GM03348 (cell line): ENCODE data around the gene NTRK2.

Experiments used
- DNase-seq: peaks from one replicate; pipeline ENCODE4 v3.0.0; 2012; ENCODE audit warnings: low spot score

NTRK2 gene

DNA sequence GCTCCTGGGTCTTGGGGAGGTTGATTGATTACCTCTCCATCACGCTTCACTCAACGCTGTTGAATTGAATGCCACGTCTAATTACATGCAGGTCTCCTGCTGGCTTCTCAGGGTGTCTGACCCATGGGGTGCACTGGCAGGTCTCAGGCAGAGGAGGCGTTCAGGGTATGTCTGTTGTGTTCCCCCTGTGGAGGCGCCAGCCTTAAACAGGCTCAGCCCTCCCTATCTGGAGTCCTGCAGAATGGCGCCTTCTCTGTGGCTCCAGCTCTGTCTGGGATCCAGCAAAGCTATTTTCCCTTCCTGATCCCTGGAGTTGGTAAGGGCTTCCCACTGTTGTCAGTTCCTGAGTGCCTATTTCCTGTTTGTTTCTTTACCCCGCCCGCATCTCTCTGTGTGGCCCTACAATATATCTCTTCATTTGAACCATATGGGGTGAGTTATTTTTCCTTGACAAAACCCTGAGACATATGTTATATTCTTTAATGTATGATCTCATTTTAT is 150.0 kb downstream of the NTRK2 start:
- DNase-seq, result no peak

DNA sequence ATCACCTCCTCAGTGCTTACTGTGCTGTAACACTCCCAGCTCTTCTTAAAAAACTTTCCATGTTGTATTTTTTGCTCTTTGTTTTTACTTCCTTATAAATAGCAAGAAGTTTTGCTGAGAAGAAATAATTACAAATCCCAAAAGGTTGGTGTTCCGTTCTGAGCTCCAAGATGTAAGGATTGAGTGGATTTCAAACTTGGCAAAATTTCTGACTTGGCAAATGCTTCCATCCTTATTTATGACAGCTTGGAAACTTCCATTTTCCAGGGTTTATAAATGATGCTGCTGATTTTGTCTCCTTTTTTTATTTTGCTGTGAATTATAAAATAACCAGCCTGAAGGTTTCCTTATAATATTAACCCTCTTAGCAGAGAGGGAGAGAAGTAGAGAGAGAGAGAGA is 151.9 kb downstream of the NTRK2 start:
- DNase-seq, result no peak

DNA sequence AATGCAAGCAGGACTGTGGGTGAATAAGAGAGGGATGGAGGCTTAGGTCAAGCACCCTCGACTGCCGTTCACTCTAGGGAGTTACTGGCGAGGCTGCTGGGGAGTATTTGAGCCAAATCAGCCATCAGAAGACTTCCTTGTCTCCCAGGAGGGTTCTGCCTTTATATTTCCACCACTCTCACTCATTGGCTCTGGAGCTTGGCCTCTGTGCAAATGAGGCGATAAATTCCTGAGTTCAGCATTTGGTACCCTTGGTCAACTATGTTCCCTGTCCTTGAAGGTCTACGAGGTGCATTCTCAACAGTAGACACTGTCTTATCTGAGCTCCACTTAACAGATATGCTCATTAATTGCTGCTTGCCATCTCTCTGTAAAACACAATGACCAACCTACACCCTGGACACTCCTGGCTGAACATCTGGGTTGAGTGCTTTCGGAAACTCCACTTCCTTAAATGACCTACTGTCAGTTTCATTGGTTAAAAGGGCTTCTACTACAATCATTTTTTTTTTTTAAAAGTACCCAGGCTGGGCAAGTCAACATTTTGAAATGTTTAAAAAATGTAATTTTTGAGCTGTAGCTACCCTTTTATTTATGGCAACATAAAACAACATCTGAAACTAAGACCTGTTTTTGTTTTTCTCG is 153.2 kb downstream of the NTRK2 start:
- no peak for DNase-seq

DNA sequence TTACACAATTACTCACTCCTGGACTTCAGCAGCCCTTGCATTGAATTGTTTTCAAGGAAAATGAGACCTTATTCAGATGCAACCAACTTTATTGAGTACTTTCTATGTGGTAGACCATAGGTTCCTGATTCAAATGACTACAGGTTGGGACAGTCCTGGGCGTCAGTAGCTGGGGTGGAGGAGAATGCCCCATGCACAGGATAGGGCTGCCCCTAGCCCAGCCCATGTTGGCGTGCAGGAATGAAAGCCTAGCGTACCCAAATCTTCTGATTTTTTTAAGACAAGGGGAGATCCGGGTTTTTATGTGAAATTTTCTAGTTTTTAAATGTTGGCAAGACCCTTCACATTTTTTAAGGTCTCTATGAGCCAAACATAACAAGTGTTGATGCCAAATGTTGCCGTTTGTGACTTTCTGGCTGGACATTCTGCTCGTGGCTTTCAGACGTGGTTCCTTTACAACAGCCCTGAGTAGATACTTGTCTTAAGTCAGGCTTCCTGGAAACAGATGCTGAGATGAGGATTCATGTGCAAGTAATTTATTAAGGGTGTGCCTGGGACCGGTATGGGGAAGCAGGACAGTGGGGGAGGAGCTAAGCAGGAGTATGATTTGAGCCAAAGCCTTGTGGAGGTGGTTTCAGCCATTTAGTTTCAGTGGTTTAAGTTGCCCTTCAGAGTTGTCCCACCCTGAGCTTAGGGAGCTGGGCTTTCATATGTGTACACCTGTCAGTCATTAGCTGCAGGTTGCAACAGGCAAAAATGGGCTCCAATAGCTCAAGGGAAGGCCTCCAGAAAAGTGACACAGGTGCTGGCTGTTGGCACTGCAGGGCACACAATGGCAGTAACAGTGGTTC is 154.1 kb downstream of the NTRK2 start:
- DNase-seq, result no peak

DNA sequence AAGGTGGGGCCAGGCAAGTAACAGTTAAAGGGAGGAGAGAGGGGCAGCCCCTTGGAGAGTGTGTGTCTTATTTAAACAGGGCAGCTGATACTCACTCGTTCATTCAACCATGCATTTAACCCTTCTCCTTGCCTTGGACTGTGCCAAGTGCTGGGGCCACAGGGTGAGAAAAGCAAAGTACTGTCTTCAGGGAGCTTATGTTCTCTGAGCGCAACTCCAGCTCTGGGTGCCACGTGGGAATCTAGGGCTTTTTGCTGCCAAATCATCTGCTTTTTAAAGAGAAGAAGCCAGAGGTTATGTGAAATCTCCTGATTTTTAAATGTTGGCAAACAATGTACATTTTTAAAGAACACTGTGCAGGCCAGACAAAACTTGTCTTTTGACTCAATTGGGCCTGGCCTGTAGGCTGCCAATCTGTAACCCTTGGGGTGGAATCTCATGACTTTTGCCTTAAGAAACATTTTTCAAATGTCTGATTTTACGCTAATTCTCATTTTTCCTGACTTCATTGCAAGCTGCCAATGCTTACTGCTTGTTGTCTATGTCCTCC is 157.8 kb downstream of the NTRK2 start:
- DNase-seq, result no peak

DNA sequence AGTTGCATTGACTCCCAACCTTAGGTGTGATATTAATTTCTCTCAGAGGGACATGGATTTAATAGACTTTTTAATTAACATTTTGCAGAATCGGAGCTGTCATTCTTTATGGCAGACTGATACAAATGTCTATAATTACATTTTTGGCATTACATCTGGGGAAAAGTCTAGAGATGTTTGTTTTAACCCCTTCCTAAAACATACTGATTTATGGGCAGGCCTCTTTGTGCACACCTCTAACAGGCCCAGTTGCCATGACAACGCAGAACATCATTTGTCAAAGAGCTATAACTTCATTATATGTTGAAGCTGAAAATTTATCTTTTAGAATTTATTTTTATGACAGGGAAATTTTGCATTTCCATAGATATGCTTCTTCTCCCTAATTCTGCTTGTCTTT is 158.5 kb downstream of the NTRK2 start:
- no peak for DNase-seq

DNA sequence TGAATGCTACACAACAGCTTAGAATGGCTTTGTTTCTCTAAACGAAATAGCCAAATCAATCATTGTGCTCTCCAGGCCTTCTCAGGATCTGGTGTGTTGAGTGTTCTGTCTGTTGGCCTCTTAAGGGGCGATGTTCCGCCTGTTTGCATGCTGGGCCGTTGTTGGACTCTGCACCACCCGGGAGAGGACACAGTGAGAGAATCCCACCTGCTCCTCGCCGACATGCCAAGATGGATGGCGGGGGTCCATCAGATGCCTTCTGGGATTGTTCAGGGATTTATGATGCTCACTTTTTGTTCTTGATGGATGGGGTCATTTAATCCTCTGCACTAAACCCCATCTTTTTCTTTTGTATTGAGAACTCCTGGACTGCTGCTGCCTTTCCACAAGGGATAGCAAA is 159.9 kb downstream of the NTRK2 start:
- no peak for DNase-seq

DNA sequence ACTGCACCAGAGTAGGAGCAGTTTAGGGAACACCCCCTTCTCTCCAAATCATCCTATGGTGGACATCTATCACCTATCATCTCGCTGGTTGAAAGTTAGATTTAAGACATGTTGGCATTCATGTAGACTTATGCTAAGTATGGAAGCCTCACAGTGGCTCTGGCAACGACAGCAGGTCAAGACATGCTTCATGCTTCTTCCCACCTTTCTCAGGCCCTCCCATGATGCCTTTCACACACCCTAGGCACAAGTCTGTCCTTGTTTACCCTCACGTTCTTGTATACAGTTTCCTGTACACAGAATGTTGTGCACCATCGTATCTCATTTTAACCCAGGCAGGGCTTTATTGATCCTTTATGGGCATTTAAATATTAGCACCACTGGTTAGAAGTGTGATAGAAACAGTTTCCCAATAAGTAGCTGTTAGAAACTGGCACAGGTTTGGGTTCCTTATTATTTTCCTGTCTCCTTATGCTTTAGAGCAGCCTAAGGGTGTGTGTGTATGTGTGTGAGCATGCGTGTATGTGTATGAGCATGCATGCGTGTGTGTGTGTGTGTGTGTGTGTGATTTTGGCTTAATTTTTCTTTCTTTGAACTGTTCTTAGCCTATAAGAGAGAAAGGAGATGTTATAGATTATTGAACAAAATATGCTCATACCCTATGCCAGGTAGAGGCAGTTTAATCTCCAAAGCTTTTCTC is 160.6 kb downstream of the NTRK2 start:
- DNase-seq, result no peak

DNA sequence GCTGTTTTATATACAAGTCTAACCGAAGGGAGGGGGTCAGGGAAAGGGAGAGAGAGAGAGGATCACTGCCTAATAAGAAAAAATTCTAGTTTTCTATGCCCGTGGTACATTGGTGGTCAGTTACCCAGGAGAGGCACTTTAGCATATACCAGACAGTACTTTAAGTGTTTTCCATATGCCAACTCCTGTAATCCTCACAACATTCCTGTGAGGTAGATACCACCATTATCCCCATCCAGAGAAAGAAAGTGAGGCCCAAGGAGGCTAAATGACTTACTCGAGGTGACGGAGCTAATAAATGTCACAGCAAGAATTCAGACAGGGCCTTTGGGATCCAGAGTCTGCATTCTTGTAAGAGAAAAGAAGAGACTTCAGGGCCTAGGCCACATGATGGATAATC is 161.8 kb downstream of the NTRK2 start:
- DNase-seq, result no peak

DNA sequence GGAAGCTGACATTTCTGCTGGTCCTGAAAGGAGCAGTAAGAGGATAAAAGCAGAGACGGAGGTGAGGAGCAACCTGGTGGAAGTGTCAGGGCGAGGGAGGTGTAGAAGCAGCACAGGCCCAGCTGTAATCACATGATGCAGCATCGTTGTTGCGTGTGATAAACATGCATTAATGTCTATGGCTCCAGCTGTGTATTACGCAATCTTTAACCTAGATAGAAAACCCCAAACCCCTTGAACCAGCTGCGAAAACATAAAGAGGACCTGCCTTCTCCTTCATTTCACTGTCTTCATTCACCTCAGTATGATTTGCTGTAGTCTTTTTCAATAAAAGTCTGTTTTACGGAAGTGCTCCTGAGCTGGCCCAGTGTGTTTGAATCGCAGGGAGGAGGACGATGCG is 162.9 kb downstream of the NTRK2 start:
- DNase-seq, result no peak

DNA sequence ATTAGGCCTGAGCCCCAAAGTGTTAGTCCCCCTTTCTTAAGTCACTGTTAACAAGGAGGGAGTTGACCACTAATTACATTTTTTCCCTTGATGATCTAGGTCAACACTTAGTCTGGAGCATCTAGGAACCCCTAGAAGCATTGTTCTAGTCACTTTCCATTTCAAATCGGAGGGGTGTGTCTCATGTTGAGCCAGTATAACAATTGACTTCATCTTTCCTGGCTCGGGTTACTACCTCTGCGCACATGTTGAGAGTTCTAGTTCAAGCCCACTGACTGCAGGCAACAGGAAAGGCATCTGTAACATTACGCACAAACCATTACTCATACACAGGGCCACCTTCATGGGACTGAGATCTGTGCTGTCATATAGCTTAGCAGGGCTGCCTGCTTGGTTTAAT is 164.9 kb downstream of the NTRK2 start:
- no peak for DNase-seq

DNA sequence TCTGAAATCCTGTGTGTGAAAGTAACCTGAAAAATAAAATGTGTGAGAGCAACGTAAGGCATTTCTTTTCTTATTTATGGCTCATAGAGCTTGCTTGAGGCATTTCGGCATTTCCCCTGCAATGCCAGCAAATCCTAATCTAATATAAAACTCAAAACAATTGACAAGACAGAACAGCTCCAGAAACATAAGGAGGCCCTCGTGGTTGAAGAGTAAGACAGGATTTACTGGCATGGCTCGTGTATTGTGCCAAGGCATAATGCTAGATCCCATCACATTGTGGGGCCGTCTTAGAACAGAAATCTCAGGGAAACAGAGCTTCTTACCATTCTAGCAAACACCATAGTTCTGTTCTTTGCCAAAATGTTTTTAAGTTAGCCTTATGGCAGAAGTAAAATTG is 166.2 kb downstream of the NTRK2 start:
- DNase-seq, result no peak

DNA sequence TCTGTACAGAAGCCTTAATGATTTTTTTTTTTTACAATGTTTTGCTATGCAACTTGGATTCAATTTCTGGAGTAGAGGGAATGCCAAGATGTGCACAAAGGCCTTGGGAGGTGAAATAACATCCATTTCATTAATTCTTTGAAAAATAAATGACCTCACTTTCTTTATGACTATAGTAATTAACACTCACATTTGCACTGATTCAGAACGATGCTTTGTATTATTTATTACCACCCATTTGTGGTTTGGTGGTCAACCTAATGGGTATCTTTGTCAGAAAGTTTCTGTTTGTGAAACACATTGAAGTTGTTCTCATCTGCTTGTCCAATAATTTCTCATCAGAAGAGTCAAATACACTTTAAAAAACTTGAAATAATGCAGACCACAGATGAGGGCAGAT is 169.3 kb downstream of the NTRK2 start:
- no peak for DNase-seq

DNA sequence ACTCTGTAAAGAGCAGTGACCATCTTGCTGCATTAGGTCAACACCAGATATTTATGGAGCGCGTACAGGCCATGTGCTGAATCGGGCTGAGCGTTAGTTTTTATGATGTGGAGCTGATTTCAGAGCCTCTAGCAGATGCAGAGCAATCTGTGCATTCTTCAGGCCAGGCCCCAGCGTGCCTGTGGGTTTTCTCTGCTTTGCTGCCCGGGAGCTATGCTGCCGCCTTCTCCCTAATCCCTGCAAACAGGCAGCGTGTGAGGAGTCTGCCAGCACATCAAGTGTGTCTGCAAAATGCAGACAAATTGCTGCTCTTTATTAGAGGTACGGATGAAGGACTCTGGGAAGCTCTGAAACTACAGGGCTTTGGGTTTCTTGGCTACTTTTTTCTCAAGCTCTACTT is 170.0 kb downstream of the NTRK2 start:
- peak; percentile 61 for DNase-seq

DNA sequence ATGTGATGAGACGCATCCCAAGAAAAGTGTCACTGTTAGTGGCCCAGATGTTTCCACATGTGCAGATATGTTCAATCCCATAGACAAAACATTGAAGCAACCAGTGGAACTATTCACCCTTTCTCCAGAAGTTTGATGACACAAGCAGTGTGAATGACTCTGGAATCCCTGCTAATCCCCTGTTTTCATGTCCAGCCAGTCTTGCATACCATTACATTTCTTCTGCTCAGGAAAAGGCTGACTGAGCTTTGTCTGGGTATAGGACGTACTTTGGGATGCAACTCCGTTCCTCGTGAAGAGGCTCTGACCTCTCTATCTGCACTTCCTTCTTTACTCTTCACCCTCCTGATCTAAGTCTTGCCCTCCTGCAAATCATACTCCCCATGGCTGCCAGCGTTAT is 172.4 kb downstream of the NTRK2 start:
- no peak for DNase-seq

DNA sequence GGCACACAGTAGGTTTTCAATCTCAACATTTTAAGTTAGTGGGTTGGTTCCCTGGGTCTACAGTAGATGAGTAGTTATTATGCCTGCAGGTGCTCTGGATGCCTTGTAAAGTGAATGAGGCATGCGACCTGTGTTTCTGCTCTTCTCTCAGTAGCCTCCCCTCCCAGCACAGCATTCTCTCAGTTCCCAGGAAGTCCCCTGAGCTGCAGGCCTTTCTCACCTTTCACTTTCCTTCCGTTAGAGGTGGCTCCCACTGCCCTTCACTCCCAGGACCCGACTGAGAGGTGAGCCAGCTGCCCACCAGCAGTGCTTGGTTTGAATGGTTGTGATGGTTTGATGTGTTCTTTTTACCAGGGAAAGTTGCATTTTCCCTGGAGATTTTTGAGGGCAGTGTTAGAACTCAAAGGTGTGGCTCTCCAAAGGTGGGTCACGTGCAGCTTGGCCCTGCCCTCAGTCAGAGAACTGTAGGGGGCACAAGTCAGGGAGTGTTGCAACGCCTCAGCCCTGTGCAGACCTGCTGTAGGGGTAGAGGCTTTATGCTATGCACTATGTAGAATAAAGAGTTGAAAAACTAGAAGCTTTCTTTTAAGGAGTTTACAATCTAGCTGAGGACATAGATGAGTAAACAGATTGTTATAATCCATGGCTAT is 173.8 kb downstream of the NTRK2 start:
- DNase-seq, result no peak

DNA sequence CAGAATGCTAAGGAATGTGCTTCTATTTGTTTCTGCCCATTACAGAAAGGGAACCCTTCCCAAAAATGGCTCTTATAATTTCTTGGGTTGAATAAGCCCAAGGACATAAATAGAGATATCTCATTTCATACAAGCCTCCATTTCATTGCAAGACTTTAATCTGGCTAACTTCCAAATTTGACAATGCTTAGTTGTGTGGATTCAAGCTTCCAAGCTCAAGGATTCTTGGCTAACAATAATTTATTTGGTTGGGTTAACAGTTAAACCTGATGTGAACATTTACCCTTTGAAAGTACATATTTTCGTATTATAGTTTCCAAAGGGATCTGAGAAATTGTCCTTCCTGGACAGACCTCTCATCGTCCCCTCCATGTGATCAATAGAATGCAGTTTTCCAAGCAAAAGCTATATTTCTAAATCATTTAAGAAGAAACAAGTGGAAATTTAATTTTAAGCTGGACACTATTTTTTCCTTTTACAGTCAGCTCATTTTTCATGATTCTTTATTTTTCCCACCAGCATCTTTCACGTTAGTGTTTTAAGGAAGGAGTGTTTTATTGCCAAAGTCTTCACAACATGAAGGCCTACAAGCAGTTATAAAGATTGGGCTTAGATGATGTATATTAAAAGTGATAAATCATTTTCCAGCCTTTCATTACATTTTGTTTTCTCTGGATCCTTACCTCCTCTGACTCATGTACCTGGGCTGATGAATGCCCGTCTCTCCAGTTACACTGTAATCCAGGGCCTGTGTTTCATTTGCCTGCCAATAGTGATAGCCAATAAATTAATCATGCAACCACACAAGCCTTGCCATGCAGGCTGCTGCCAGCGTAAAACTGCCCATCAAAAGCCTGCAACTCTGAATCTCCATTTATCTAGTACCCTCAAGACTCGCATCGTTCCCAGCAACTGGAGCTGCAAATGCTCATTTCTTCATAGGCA is 176.7 kb downstream of the NTRK2 start:
- DNase-seq, result no peak

DNA sequence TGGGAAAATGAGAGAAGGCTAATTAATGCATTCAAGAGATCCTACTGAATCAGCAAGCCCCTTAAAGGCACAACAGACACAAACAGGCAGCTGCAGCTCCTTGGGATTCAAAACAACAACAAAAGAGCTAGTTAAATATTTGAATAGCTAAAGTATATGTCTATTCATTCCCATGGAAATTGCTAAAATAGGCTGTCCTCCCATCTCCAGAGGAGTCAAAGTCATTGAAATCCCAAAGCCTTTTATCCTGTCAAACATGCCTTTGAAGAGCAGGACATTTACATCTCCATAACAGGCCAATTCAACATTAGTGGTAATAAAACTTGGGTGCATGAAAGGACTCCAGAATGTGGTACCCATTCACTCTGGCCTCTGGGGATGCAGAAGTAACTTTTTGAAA is 177.4 kb downstream of the NTRK2 start:
- DNase-seq, result no peak

DNA sequence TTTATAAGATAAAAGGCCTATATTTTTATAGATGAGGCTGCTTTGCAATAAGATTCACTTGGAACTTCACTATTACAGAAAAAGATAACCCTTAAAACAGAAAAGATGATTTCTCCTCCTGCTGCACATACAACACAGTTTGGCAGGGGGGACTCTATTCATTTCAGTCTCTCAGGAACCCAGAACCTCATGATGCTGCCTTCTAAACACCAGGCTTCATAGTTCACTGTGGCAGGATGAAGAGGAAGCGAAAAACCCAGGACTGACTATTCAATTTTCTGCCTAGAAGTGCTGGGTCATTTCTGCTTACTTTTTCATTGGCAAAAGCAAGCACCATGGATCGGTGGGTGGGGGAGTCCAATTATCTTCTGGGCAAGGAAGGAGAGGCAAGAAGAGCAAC is 179.5 kb downstream of the NTRK2 start:
- DNase-seq, result no peak

DNA sequence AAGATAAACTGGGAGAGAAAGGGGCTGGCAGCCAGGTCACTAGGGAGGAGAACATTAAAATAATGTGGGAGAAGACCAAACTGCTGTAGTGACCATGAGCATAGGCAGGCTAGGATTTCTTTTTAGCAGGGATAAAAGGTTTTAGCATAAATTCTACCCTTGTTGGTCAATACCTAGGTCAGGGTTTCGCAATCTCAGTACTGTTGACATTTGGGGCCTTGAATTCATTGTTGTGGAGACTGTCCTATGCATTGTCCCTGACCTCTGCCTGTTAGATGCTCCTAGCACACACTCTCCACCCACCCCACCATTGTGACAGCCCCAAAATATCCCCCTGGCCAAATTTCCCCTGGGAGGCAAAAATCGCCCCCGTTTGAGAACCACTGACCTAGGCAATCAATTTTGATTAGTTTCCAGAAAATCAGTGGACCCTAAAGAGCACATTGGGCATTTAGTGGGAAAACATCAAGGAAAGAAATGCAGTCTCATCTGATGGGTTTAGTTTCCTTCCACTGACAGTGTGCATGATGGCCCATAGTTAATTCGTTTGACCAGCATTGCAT is 181.4 kb downstream of the NTRK2 start:
- no peak for DNase-seq
